ENCODE measurements around the gene FHAD1. TPM values are rescaled to one million over a fixed set of nuclear protein-coding genes. Genes with fewer than 3 reads are reported as not detected.

FHAD1 gene
- total and polyA plus RNA-seq, 4 donors: under 0.01 to 0.13 (median 0.05) TPM; not detected in 1

GRCh38 chr1:15341228-15341627 is 94.2 kb downstream of the FHAD1 start:
- no peak overlapping the region for H3K4me3 ChIP-seq (ENCODE audit: low read depth in 1 of 3, low read length in 3 of 3)
- H3K27me3 ChIP-seq (ENCODE audit: control insufficient read depth in 4 of 4, insufficient read depth in 4 of 4, low read length in 3 of 4): no peaks in the 10 kb centered on the region
- no peak overlapping the region for H3K9ac ChIP-seq (ENCODE audit: low read depth in 1 of 2, low read length in 2 of 2)
- 82% methylated on average over 2 of the region's 2 CpGs for WGBS
- TF ChIP-seq HNF4A (conservative IDR thresholded peaks at IDR 0.05): no peak
- no peak for TF ChIP-seq RXRA (IDR thresholded peaks at IDR 0.05)
- no peak for TF ChIP-seq REST (IDR thresholded peaks at IDR 0.05)
- no peak for TF ChIP-seq GABPA (IDR thresholded peaks at IDR 0.05 in 1 of 2, conservative IDR thresholded peaks at IDR 0.05 in 1 of 2)
- TF ChIP-seq TAF1 (conservative IDR thresholded peaks at IDR 0.05): no peak
- TF ChIP-seq NR2F2 (IDR thresholded peaks at IDR 0.05): no peak
- TF ChIP-seq RAD21 (IDR thresholded peaks at IDR 0.05): no peak
- no peak for TF ChIP-seq SP1 (IDR thresholded peaks at IDR 0.05)
- no peak for TF ChIP-seq JUND (IDR thresholded peaks at IDR 0.05)
- TF ChIP-seq FOXA1 (IDR thresholded peaks at IDR 0.05): no peak
- no peak for TF ChIP-seq CTCF (IDR thresholded peaks at IDR 0.05; ENCODE audit: low read depth, low read length, missing input control)
- no peak for TF ChIP-seq FOXA2 (IDR thresholded peaks at IDR 0.05)
- TF ChIP-seq YY1 (IDR thresholded peaks at IDR 0.05): no peak
- no peak for TF ChIP-seq EGR1 (IDR thresholded peaks at IDR 0.05; ENCODE audit: low read depth in 2 of 2)
- TF ChIP-seq MAX (IDR thresholded peaks at IDR 0.05): no peak
- TF ChIP-seq ZBTB33 (IDR thresholded peaks at IDR 0.05): no peak
- no peak for TF ChIP-seq HNF4G (IDR thresholded peaks at IDR 0.05)
- no peak for TF ChIP-seq ATF3 (IDR thresholded peaks at IDR 0.05)
- DNase-seq (ENCODE audit: low spot score): no peak
- H3K4me1 ChIP-seq (ENCODE audit: control insufficient read depth in 4 of 4, insufficient read depth in 4 of 4, low read length in 3 of 4): peaks cover 0 to 2% (median 0%) of the 10 kb centered on the region in 4 donors
- no peak overlapping the region for H3K27ac ChIP-seq (ENCODE audit: low read depth in 1 of 2, low read length in 2 of 2)
- H3K9me3 ChIP-seq (ENCODE audit: control insufficient read depth in 4 of 4, low read length in 3 of 4): no peaks in the 10 kb centered on the region
- no peaks in the 10 kb centered on the region for H3K36me3 ChIP-seq (ENCODE audit: control insufficient read depth in 4 of 4, insufficient read depth in 3 of 4, low read depth in 1 of 4, low read length in 3 of 4)

All from liver (tissue), 9 donors.